ENCODE results near the gene DEFB121. TPM values are rescaled to one million over a fixed set of nuclear protein-coding genes. Genes with fewer than 3 reads are reported as not detected.

Gene DEFB121
- polyA plus RNA-seq (2013, experiment 1 of 2): not detected
- polyA plus RNA-seq (2013, experiment 2 of 2): not detected

DNA sequence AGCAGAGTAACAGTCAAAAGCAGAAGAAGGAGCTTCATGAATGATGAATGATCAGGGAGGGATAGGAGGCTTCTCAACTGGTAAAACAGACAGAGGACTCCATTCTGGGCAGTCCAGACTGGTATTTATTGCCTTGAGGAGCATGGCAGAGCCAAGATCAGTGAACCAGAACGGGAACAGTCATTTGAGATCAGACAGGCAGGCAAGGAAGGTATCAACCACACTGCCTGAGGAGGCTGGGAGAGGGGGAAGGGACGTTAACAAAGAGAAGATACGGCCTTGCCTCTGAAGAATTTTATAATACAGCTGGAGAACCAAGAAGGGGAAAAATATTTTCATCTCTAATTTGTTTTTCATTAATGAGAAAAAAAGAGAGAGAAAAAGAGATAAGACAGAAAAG, at the start of gene DEFB121:
Gene DEFB121 (minus strand): TSS at position 101 of the 400 bp plus-strand sequence. CDS start 63 bp downstream, at position 38.
- peaks cover 0 to 28% of the 10 kb centered on the region in 2 donors for H3K9me3 ChIP-seq (replicated peaks in 1 of 2; ENCODE audit: control insufficient read depth in 2 of 2, insufficient read depth in 1 of 2, low read depth in 1 of 2, low read length in 2 of 2)
- no peak within 1 kb of the TSS for H2AFZ ChIP-seq (ENCODE audit: low read length)
- no peak within 1 kb of the TSS for H3K27ac ChIP-seq (replicated peaks; ENCODE audit: low read length)
- H2BK12ac ChIP-seq (ENCODE audit: low read length): no peak within 1 kb of the TSS
- peaks cover 0 to 5% (median 0%) of the 10 kb centered on the region in 3 experiments for H3K27me3 ChIP-seq (ENCODE audit: control insufficient read depth in 3 of 3, insufficient read depth in 3 of 3, low read depth in 1 of 3, low read length in 3 of 3)
- no peak within 1 kb of the TSS for H4K8ac ChIP-seq (ENCODE audit: low read depth, low read length)
- no peaks in the 10 kb centered on the region for H3K79me1 ChIP-seq (ENCODE audit: low read depth, low read length)
- no peak within 1 kb of the TSS for H4K91ac ChIP-seq (ENCODE audit: low read depth, low read length, poor library complexity)
- no peak within 1 kb of the TSS for H3K23ac ChIP-seq (ENCODE audit: low read depth, low read length, poor library complexity)
- no peak within 1 kb of the TSS for H3K4me2 ChIP-seq (ENCODE audit: insufficient read depth, low read length, poor library complexity, severe bottlenecking)
- no peaks in the 10 kb centered on the region for H3K4me1 ChIP-seq (ENCODE audit: control insufficient read depth in 2 of 2, insufficient read depth in 1 of 2, low read depth in 1 of 2, low read length in 2 of 2)
- H3K4me3 ChIP-seq (ENCODE audit: low read length in 2 of 2): no peak within 1 kb of the TSS
- no peak within 1 kb of the TSS for H3K9ac ChIP-seq (ENCODE audit: low read depth, low read length, poor library complexity)
- H3K18ac ChIP-seq (ENCODE audit: low read length): no peak within 1 kb of the TSS
- WGBS, 2 donors (ENCODE audit: extremely low coverage in 2 of 2, insufficient read length in 2 of 2, insufficient replicate concordance in 1 of 2): no CpG with 5 or more reads among the region's 3 CpGs
- H2BK120ac ChIP-seq (ENCODE audit: low read depth, low read length): no peak within 1 kb of the TSS
- no peak for DNase-seq (ENCODE audit: low spot score)
- H2AK5ac ChIP-seq (ENCODE audit: low read depth, low read length): no peak within 1 kb of the TSS
- H3K4ac ChIP-seq (ENCODE audit: low read length): no peak within 1 kb of the TSS
- no peaks in the 10 kb centered on the region for H3K36me3 ChIP-seq (replicated peaks in 1 of 2; ENCODE audit: control insufficient read depth in 2 of 2, insufficient read depth in 2 of 2, low read length in 2 of 2)
- H2BK5ac ChIP-seq (ENCODE audit: low read length): no peak within 1 kb of the TSS
- H3K14ac ChIP-seq (ENCODE audit: low read length): no peak within 1 kb of the TSS
- H2BK15ac ChIP-seq (ENCODE audit: low read length): no peak within 1 kb of the TSS

DNA sequence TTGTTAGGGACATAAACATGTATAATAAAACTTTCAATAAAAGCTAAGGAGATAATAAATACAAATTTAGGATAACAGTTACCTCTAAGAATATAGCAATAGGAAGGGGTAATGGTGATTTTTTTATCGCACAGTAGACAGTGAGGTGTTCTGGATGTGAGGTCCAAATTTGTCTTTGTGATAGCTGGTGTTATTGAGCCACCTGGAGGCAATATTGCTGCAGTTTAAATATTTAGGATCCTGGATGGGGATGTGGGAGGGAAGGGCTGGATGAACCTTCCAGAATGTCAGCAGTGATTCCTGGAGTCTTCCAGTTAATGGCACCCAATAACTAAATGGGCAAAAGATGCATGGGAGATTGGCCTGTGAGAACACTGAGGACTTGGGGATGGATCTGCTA, 48.3 kb upstream of the DEFB121 start:
- no peak overlapping the region for H2AK5ac ChIP-seq (ENCODE audit: low read depth, low read length)
- no peaks in the 10 kb centered on the region for H3K79me1 ChIP-seq (ENCODE audit: low read depth, low read length)
- no peaks in the 10 kb centered on the region for H3K36me3 ChIP-seq (replicated peaks in 1 of 2; ENCODE audit: control insufficient read depth in 2 of 2, insufficient read depth in 2 of 2, low read length in 2 of 2)
- WGBS, 2 donors (ENCODE audit: extremely low coverage in 2 of 2, insufficient read length in 2 of 2, insufficient replicate concordance in 1 of 2): no CpG with 5 or more reads among the region's 1 CpG
- no peak overlapping the region for H2BK15ac ChIP-seq (ENCODE audit: low read length)
- no peaks in the 10 kb centered on the region for H3K27me3 ChIP-seq (ENCODE audit: control insufficient read depth in 3 of 3, insufficient read depth in 3 of 3, low read depth in 1 of 3, low read length in 3 of 3)
- DNase-seq (ENCODE audit: low spot score): no peak
- H2BK120ac ChIP-seq (ENCODE audit: low read depth, low read length): no peak overlapping the region
- H3K9me3 ChIP-seq (replicated peaks in 1 of 2; ENCODE audit: control insufficient read depth in 2 of 2, insufficient read depth in 1 of 2, low read depth in 1 of 2, low read length in 2 of 2): peaks cover 2 to 10% of the 10 kb centered on the region in 2 donors
- H2BK12ac ChIP-seq (ENCODE audit: low read length): no peak overlapping the region
- no peak overlapping the region for H3K14ac ChIP-seq (ENCODE audit: low read length)
- no peak overlapping the region for H2BK5ac ChIP-seq (ENCODE audit: low read length)
- H2AFZ ChIP-seq (ENCODE audit: low read length): no peak overlapping the region
- H3K4me2 ChIP-seq (ENCODE audit: insufficient read depth, low read length, poor library complexity, severe bottlenecking): no peak overlapping the region
- no peak overlapping the region for H3K23ac ChIP-seq (ENCODE audit: low read depth, low read length, poor library complexity)
- no peak overlapping the region for H4K91ac ChIP-seq (ENCODE audit: low read depth, low read length, poor library complexity)
- H3K4ac ChIP-seq (ENCODE audit: low read length): no peak overlapping the region
- no peak overlapping the region for H3K9ac ChIP-seq (ENCODE audit: low read depth, low read length, poor library complexity)
- H3K4me1 ChIP-seq (ENCODE audit: control insufficient read depth in 2 of 2, insufficient read depth in 1 of 2, low read depth in 1 of 2, low read length in 2 of 2): no peaks in the 10 kb centered on the region
- no peak overlapping the region for H3K18ac ChIP-seq (ENCODE audit: low read length)
- no peak overlapping the region for H3K27ac ChIP-seq (replicated peaks; ENCODE audit: low read length)
- H4K8ac ChIP-seq (ENCODE audit: low read depth, low read length): no peak overlapping the region
- H3K4me3 ChIP-seq (ENCODE audit: low read length in 2 of 2): no peak overlapping the region

DNA sequence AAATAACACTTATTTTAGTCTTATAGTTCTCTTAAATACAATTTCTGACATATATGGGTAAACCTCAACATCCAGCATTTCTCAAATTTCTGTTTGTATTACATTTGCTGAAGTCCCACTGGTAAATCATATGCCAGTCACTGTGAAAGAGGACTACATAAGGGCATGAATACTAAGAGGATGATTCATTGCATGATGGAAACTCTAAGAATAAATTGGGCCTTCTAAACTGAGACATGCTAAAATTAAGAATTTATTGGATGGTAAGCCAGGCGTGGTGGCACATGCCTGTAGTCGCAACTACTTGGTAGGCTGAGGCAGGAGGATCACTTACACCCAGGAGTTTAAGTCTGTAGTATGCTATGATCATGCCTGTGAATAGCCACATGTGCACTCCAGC, 46.6 kb upstream of the DEFB121 start:
- Histone ChIP-seq H2BK15ac (ENCODE audit: low read length) (no peak overlapping the region), H4K91ac (ENCODE audit: low read depth, low read length, poor library complexity) (no peak overlapping the region), H3K79me1 (ENCODE audit: low read depth, low read length) (no peaks in the 10 kb centered on the region), H3K9ac (ENCODE audit: low read depth, low read length, poor library complexity) (no peak overlapping the region), H3K18ac (ENCODE audit: low read length) (no peak overlapping the region), H2BK120ac (ENCODE audit: low read depth, low read length) (no peak overlapping the region), H3K4ac (ENCODE audit: low read length) (no peak overlapping the region), H3K23ac (ENCODE audit: low read depth, low read length, poor library complexity) (no peak overlapping the region), H2BK5ac (ENCODE audit: low read length) (no peak overlapping the region), H4K8ac (ENCODE audit: low read depth, low read length) (no peak overlapping the region), H3K27ac (replicated peaks; ENCODE audit: low read length) (no peak overlapping the region), H3K36me3 (replicated peaks in 1 of 2; ENCODE audit: control insufficient read depth in 2 of 2, insufficient read depth in 2 of 2, low read length in 2 of 2) (no peaks in the 10 kb centered on the region), H3K9me3 (replicated peaks in 1 of 2; ENCODE audit: control insufficient read depth in 2 of 2, insufficient read depth in 1 of 2, low read depth in 1 of 2, low read length in 2 of 2) (peaks cover 9 to 10% of the 10 kb centered on the region in 2 donors), H3K27me3 (ENCODE audit: control insufficient read depth in 3 of 3, insufficient read depth in 3 of 3, low read depth in 1 of 3, low read length in 3 of 3) (no peaks in the 10 kb centered on the region), H2BK12ac (ENCODE audit: low read length) (no peak overlapping the region), H3K4me2 (ENCODE audit: insufficient read depth, low read length, poor library complexity, severe bottlenecking) (no peak overlapping the region), H3K4me1 (ENCODE audit: control insufficient read depth in 2 of 2, insufficient read depth in 1 of 2, low read depth in 1 of 2, low read length in 2 of 2) (no peaks in the 10 kb centered on the region), H3K4me3 (ENCODE audit: low read length in 2 of 2) (no peak overlapping the region), H3K14ac (ENCODE audit: low read length) (no peak overlapping the region), H2AK5ac (ENCODE audit: low read depth, low read length) (no peak overlapping the region), H2AFZ (ENCODE audit: low read length) (no peak overlapping the region)
- no peak for DNase-seq (ENCODE audit: low spot score)
- no CpG with 5 or more reads among the region's 2 CpGs for WGBS, 2 donors (ENCODE audit: extremely low coverage in 2 of 2, insufficient read length in 2 of 2, insufficient replicate concordance in 1 of 2)

- no peak overlapping the region for H3K4ac ChIP-seq (ENCODE audit: low read length)
- no peak overlapping the region for H3K9ac ChIP-seq (ENCODE audit: low read depth, low read length, poor library complexity)
- H3K4me3 ChIP-seq (ENCODE audit: low read length in 2 of 2): no peak overlapping the region
- no peak overlapping the region for H2AK5ac ChIP-seq (ENCODE audit: low read depth, low read length)
- no peak overlapping the region for H3K27ac ChIP-seq (replicated peaks; ENCODE audit: low read length)
- H3K36me3 ChIP-seq (replicated peaks in 1 of 2; ENCODE audit: control insufficient read depth in 2 of 2, insufficient read depth in 2 of 2, low read length in 2 of 2): no peaks in the 10 kb centered on the region
- H3K18ac ChIP-seq (ENCODE audit: low read length): no peak overlapping the region
- no peak overlapping the region for H2BK120ac ChIP-seq (ENCODE audit: low read depth, low read length)
- no peak overlapping the region for H3K23ac ChIP-seq (ENCODE audit: low read depth, low read length, poor library complexity)
- peaks cover 9 to 10% of the 10 kb centered on the region in 2 donors for H3K9me3 ChIP-seq (replicated peaks in 1 of 2; ENCODE audit: control insufficient read depth in 2 of 2, insufficient read depth in 1 of 2, low read depth in 1 of 2, low read length in 2 of 2)
- H2BK12ac ChIP-seq (ENCODE audit: low read length): no peak overlapping the region
- WGBS, 2 donors (ENCODE audit: extremely low coverage in 2 of 2, insufficient read length in 2 of 2, insufficient replicate concordance in 1 of 2): no CpG with 5 or more reads among the region's 8 CpGs
- H4K91ac ChIP-seq (ENCODE audit: low read depth, low read length, poor library complexity): no peak overlapping the region
- H2BK5ac ChIP-seq (ENCODE audit: low read length): no peak overlapping the region
- H3K27me3 ChIP-seq (ENCODE audit: control insufficient read depth in 3 of 3, insufficient read depth in 3 of 3, low read depth in 1 of 3, low read length in 3 of 3): no peaks in the 10 kb centered on the region
- H3K4me1 ChIP-seq (ENCODE audit: control insufficient read depth in 2 of 2, insufficient read depth in 1 of 2, low read depth in 1 of 2, low read length in 2 of 2): peaks cover 0 to 3% of the 10 kb centered on the region in 2 donors
- DNase-seq (ENCODE audit: low spot score): no peak
- no peak overlapping the region for H4K8ac ChIP-seq (ENCODE audit: low read depth, low read length)
- no peak overlapping the region for H3K4me2 ChIP-seq (ENCODE audit: insufficient read depth, low read length, poor library complexity, severe bottlenecking)
- H3K79me1 ChIP-seq (ENCODE audit: low read depth, low read length): no peaks in the 10 kb centered on the region
- no peak overlapping the region for H2AFZ ChIP-seq (ENCODE audit: low read length)
- no peak overlapping the region for H2BK15ac ChIP-seq (ENCODE audit: low read length)
- no peak overlapping the region for H3K14ac ChIP-seq (ENCODE audit: low read length)
These were observed 43.7 kb upstream of the DEFB121 start for GRCh38 chr20:31449511-31450414.
